NCI-H69 (cell line): ENCODE data around the gene MS4A1.
"Not testable (repeated sequence)": the region's sequence is repeated elsewhere in the genome, so short reads cannot be mapped to it uniquely, and the experiment has no call there.

Source experiments
- DNase-seq: peaks from one replicate; lab custom pipeline; 2025; lab: John Stamatoyannopoulos, UW

The MS4A1 gene

DNA sequence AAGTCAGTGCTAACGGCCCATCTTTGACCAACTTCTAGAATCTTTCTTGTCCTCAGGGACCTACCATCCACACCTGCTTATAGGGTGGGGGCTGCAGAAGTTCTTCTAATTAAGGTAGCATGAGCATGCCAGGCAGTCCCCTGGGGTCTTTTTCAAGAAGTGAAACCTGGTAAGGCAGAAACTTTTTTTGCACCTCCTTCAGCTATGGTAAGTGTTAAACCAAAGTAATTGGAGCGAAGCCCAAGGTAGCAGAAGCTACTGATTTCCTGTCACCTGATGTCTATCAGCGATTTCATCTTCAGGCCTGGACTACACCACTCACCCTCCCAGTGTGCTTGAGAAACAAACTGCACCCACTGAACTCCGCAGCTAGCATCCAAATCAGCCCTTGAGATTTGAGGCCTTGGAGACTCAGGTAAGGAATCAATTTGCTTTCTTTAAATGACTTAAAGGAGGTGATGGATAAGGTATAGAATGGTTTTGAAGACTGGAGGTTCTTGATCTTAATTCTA lies at the start of gene MS4A1:
Gene MS4A1 (plus strand): TSS at position 317 of the 512 bp plus-strand sequence. CDS start 6,528 bp downstream, outside the sequence.
- DNase-seq, result no peak

GRCh38 chr11:60420015-60420414 lies 35.6 kb upstream of the MS4A1 start:
- DNase-seq, result no peak

- no peak for DNase-seq
Measured at GRCh38 chr11:60422609-60423008, 33.0 kb upstream of the MS4A1 start.

DNA sequence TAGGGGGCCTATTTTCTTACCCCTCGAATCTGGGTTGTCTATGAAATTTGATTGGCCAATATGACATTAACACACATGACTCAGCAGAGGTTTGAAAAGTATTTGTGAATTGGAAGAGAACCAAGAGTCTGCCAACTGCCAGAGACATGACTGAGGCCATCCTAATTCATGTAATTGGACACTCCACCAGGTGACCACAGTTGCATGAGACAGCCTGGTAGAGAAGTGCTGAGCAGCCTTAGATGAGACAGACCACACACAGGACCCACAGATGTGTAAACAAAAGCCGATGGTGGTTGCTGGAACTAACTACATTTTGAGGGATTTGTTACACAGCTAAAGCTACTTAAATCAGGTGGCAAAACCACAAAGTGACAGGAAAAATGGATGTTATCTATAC lies 27.1 kb upstream of the MS4A1 start:
- DNase-seq, result peak; percentile 39

GRCh38 chr11:60429272-60429671 lies 26.4 kb upstream of the MS4A1 start, which contains the start of gene MS4A5:
Gene MS4A5, plus strand, starts transcription at chr11:60429572. Its CDS starts 103 bp downstream, at chr11:60429675.
- no peak for DNase-seq

DNA sequence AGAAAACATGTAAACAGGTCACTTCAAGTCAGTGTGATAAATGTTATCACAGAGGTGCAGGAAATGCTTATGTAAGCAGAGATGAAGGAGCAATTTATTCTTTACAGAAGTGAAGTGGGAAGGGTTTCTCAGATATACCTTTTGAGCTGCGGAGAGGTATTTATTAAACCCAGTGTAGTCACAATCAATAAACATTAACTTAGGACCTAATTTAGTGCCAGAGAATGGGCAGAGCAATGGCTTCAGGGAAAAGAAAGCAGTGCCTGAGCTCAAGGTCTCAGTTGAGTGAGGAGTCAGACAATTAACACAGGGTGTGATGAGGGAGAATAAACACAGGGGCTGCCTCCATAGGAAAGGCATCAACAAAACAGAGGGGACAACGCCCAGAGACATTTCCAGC lies 24.4 kb upstream of the MS4A1 start:
- peak; percentile 6 for DNase-seq

DNA sequence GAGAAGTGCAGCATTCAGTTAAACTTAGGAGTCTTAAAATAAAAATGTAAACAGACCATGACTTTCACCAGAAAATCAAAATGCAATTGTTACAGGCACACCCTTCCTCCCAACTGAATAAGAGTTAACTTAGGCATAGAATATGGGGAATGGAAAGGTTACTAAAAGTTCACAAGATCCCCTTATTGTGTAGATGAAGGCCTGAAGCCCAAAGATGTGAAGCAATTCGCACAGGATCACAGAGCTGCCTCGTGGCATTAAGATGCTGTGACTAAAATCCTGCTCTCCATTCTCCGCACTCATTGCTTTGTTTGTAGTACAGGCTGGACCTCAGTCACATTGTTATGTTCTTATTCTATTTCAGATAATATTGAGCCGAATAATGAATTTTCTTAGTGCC lies 22.2 kb upstream of the MS4A1 start:
- DNase-seq, result no peak

GRCh38 chr11:60447070-60447469 lies 8.6 kb upstream of the MS4A1 start:
- DNase-seq, result no peak

- DNase-seq, result no peak
Measured at GRCh38 chr11:60447846-60448245, 7.8 kb upstream of the MS4A1 start.

- DNase-seq, result not testable (repeated sequence)
Measured at GRCh38 chr11:60451185-60451584, 4.5 kb upstream of the MS4A1 start.

DNA sequence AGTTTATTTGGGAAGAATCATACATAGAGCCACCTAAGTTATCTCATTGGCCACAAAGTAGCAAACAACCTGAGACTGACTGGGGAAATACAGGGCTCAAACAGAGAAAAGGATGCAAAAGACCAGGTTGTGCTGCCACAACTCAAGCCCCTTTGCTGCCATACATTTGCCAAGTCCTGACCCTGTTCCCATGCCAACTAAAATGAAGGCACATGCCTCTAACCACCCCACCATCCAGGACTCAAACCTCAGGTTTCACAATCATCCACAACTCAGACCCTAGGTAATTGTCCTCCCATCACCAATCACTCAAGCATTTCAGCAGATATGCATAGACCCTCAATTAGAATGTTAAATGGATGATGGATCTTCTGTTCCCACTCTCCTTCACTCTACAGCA lies 1.4 kb upstream of the MS4A1 start:
- no peak for DNase-seq

DNA sequence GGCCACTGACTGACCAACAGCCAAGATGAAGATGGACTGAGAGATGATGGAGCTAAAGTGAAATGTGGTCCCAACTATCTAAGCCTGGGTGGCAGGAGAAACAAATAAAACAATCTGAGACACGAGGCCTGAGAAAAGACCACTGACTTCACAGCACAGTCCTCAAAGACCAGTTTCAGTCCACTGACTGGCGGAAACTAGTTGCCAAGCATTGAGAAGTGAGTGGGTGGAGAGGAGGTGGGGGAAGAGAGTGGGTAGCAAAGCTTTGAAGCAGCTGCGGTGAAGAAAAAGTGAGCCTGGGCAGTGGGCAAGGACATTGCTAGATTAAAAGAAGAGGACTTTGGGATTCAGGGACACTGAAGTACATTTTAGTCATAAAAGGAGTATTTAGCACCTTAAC lies 1.9 kb downstream of the MS4A1 start:
- DNase-seq, result no peak

DNA sequence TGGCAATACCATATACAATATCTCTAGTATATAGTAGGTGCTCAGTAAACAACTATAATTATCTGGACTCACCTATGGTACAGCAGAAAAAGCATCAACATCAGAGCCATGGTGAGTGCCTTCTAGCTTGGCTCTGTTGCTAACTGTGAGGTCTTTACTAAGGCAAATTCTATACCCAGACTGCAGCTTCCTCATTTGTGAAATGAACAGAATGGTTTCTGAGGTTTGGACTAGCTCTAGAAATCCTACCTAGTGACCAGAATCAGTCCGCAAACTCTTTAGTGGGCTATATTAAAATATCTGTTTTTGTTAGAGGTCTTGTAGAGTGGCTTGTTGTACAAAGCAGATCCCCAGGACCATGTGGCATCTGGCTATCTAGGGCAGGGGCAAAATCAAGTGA lies 3.7 kb downstream of the MS4A1 start:
- DNase-seq, result no peak

- no peak for DNase-seq
Measured at GRCh38 chr11:60468829-60469228, 13.2 kb downstream of the MS4A1 start.

GRCh38 chr11:60469723-60470122 lies 14.1 kb downstream of the MS4A1 start:
- DNase-seq, result no peak

DNA sequence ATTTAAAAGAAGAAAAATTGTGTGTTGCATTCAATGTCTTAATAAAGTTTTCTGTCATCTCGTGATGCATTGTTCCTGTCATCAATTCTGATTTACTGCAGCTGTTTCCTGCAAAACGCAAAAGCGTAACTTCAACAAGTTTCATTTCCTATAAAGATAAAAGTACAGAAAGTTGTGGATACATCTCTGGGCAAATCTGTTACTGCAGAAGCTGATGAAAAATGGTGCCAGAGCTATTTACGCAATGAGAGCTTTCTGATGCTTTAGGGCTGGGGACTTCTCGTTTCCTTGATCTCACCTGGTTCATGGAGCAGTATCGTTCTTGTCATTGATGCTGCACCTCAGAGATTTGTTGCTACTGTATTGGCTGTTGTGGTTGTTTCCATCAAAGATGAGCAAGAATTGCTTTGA lies 21.4 kb downstream of the MS4A1 start:
- no peak for DNase-seq

GRCh38 chr11:60482361-60482760 lies 26.7 kb downstream of the MS4A1 start:
- no peak for DNase-seq

- DNase-seq, result no peak
Measured at GRCh38 chr11:60485987-60486386, 30.3 kb downstream of the MS4A1 start.

GRCh38 chr11:60492488-60493009 lies 36.9 kb downstream of the MS4A1 start, which contains the start of gene MS4A12:
Gene MS4A12, plus strand, starts transcription at chr11:60492778. Its CDS starts 4,541 bp downstream, at chr11:60497319.
- DNase-seq, result no peak

DNA sequence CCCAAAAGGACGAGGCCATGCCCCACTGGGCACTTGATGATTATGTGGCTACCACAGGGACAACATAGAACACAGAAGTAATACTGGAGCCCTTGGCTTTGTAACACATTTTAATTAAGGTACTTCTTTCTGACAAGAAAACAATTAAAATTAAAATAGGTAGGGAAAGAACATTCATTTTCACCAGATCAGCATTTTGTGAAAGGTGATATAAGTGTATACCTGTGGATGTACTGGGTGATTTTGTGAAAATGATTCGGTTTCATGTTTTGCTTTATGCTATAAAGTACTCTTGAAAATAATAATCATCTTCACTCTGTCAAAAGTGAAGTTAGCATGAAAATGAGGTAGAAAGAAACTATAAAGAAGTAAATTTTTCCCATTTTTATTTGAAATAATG lies 37.8 kb downstream of the MS4A1 start:
- DNase-seq, result no peak

DNA sequence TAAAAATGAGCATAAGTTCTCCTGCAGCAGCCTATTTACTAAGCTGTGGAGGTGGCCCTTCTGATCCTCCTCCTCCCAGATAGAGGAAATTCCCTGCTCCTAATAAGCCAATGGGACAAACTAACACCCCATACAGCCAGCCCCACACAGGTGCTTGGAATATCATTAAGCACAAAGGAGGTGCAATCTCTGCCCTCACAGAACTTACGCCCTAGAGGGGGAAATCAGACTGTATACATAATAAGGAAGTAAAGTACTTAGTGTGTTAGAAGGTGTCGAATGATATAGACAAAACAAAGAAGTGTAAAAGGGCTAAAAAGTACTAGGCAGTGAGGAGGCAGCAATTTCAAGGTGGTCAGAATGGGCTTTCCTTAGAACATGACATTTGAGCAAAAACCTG lies 42.8 kb downstream of the MS4A1 start:
- DNase-seq, result no peak

DNA sequence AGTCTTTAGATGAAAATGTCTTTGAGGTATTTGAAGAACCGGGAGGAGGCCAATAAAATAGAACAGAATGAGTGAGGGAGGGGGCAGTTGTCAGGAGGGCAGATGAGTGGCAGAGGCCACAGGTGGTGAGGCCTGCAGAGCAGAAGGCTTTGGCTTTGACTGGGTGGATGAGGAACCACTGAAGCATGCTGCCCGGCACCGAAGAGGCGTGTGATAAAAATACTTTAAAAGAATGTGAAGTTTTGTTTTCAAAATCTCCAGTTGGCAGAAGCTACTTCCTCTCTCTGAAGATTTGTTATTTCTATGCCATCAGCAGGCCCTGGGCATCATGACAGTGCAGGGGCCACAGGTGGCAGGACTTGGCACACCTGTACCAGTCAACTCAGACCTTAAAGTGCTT lies 43.2 kb downstream of the MS4A1 start:
- no peak for DNase-seq

DNA sequence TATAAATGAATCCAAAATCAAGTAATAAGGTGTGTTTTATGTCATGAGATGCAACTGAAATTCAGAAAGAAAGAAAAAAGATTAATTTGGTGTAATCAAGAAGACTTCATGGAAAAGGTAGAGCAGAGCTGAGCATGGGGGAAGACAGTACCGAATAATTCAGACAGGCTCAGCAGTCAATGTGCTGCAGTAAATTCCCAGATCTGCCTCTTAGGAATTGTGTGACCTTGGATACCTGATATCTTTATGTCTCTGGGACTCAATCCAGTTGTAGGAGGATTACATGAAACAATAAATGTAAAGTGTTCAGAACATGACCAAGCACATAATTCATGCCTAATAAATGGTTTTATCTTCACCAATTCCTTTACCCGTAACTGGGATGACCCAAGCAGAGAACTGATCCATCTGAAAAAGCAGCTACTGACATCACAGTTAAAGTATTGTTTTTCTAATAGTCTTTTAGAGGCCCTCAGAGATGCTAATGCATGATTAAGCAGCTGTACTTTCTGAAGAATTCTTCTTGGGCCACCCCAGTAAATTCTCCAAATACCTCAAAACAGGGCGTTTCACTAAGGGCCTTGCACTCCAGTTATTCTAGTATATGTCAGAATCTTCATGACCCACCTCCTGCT lies 44.7 kb downstream of the MS4A1 start:
- DNase-seq, result no peak
